GM18511 (cell line): ENCODE data around the gene EML4.

Source experiments
- ATAC-seq: cut with Tn5 transposase; IDR thresholded peaks from one replicate; pipeline ENCODE4 v1.9.1; 2021; ENCODE audit warnings: mild to moderate bottlenecking, moderate library complexity; ENCODE audit not compliant: unreplicated experiment

Gene EML4

GRCh38 chr2:42192652-42193566 is 23.8 kb downstream of the EML4 start:
- ATAC-seq: peak; percentile 77

GRCh38 chr2:42193722-42194187 is 24.6 kb downstream of the EML4 start:
- ATAC-seq: no peak

- no peak for ATAC-seq
Observed at GRCh38 chr2:42194428-42194827, 25.3 kb downstream of the EML4 start.

DNA sequence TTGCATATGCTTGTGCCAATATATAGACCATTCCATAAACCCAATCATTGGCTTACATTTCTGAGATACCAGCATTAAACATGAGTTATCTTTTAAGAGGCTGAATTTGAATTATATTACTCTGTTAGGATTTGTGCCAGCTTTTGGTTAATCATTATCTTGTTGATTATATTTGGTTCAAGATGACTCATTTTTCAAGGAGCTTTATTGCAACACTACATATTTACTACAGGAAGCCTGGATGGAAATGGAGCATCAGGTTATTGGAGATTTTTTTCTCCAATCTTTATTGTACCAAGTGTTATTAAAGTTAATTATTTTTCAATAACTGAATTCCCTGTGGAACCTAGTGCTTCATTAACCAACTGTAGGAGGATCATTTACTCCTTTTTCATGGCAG is 26.4 kb downstream of the EML4 start:
- ATAC-seq: no peak

DNA sequence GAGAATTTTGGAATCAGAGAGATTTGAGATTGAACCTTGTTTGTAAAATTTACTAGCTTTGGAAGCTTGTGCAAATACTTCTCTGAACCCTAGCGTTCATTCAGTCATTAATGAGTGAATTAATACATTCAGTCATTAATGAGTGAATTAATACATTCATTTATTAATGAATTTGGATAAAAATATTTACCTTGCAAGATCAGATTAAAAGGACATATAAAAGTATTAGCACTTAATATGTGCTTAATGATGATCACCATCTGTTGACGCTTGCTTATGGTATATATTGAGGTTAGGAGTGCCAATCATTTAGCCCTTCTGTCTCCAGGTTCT is 26.9 kb downstream of the EML4 start:
- ATAC-seq: no peak

GRCh38 chr2:42196403-42197267 is 27.5 kb downstream of the EML4 start:
- ATAC-seq: peak; percentile 44

DNA sequence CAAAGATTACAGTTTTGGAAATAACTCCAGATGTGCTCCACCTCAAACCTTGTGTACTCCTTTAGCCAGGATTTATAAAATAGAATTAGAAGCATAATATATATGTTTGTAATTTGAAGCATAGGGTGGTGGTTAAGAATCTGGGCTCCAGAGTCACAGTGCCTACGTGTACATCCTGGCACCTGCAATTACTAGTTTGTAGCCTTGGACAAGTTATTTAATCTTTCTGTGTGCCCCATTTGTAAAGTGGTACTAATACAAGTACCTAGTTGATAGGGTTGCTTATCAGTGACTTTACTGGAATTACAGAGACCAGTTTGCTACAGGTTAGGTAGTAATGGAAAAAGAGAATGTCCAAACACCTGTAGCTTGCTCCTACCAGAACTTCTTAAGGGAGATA is 28.6 kb downstream of the EML4 start:
- ATAC-seq: no peak

- ATAC-seq: no peak
Observed at GRCh38 chr2:42198466-42198865, 29.3 kb downstream of the EML4 start.

DNA sequence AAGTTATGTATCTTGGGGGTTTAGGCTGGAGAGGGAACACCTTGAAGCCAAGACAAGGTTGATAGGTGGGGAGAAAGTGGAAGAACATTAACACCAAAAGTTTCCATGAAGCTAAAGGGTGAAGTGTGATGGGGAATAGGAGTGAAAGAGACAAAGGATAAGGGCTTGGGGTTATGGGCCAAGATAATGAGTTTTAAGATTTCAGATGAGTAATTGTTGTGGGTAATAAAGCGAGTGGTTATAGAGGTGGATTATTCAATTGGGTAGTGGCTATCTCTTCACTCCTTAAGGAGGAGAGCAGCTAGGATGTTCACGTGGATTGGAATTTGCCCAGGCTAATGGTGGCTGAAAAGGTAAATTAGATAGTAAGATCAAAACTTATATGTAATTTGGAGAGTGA is 29.8 kb downstream of the EML4 start:
- ATAC-seq: no peak

DNA sequence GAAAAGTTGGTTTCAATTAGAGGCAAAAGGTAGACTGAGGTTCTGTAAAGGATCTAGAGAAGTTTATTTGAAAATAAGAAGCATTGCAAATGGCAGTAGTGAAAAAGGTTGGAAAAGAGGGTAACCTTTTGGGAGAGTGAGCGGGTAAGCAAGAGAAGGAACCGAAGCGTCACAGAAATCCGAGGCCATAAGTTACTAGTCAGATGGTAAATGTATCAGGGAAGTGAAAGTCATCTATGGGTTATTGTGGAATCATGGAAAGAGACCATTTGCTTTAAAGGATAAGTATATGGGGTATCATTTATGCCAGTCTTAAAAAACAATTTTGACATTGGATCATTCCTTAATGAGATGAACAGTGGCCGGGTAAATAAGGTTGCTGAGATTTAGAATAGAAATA is 30.5 kb downstream of the EML4 start:
- no peak for ATAC-seq

DNA sequence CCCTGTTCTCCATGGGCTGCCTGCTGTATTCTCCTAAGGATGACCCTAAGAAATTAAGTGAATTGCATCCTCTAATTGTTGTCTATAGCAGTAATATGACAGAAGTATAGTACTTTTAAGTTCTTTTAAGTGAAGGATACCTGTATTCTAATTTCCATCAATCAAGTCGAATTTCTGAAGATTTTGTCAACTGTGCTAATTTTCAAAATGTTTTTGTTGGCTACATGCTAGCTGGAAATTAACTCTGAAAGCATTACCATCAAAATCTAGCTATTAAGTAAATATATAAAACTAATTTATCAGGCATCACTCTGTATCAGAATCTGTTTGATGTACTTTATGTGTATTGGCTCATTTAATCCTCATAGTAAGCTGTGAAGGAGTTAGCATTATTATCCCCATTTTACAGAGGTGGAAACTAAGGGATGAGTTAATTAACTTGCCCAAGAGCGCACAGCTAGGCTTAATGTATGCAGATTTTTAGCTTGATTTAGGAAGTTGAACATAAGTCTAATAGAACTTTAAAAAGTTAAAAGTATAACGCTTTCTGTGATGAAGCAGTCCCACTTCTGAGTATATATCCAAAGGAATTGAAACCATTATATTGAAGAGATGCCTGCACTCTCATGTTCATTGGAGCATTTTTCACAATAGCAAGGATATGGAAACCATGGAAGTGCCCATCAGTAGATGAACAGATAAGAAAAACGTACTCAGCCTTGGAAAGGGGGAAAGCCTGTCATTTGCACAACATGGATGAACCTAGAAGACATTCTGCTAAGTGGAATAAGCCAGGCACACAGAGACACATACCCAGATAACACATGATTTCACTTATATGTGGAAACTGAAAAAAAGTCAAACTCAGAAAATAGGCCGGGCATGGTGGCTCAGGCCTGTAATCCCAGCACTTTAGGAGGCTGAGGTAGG is 32.0 kb downstream of the EML4 start:
- no peak for ATAC-seq

GRCh38 chr2:42202634-42203008 is 33.5 kb downstream of the EML4 start:
- ATAC-seq: no peak

GRCh38 chr2:42203792-42204191 is 34.6 kb downstream of the EML4 start:
- no peak for ATAC-seq

GRCh38 chr2:42205337-42205736 is 36.2 kb downstream of the EML4 start:
- ATAC-seq: no peak

DNA sequence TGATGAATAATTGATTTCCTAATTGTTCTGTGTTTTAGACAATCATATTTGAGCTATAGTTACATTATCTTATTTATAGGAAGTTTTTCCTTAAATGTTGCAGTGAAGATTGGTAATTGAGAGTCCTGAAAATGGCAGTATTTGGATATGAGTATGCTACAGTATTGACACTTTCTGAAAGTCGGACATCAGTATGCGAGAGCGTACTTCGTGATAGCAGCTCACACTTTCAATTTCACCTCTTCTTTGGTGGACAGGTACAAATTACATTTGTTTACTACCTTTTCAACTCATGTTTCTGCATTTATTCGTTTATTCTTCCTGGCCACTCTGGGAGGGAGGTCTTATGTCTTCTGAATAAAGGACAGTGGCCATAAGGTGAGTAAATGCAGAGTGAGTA is 38.7 kb downstream of the EML4 start:
- ATAC-seq: no peak

DNA sequence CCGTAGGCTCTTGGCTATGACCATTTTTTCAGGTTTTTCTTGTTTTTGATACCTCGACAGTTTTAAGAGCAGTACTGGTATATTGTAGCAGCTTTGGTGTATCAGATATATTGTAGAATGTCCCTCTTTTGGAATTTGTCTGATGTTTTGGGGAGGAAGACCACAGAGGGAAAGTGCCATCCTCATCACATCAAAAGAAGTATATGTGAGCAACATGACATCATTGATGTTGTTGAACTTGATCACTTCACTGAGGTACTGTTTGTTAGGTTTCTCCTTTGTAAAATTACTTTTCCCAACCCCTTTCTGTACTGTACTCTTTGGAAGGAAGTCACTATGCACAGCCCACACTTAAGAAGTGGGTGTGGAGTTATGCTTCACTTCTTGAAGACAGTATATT is 41.0 kb downstream of the EML4 start:
- no peak for ATAC-seq

DNA sequence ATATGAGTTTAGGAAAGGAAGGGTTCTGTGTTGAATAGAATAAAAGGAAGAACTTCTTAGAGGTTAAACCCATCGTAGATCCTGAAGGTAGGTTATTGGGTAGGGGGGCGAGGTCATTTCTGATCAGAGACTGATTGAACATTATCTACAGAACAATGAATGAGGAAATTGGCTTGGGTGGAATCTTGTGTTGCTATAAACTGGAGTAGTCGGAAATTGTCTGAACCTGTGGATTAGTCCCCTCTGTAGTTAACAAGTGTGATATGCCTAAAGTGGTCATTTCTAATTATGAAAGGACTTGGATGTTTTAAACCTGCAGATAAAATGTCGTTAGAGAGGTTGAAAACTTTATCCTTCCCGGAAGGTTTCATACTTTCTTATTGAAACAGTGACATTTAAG is 42.1 kb downstream of the EML4 start:
- no peak for ATAC-seq

DNA sequence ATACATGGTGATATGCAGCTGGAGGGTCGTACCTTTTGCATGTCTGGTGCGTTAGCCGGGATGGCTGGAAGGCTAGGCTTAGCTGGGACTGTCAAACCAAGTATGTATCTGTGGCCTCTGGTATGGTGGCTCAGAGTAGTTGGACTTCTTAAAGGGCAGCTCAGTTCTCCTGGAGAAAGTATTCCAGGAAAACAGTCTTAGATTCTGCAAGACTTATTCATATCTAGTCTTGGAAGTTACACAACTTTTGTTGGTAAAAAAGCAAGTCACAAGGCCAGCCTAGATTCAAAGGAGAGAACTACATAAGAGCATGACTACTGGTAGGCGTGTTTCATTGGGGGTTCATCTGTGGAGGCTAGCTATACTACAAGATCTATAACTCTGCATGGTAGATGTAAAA is 45.5 kb downstream of the EML4 start:
- ATAC-seq: no peak

GRCh38 chr2:42216694-42217093 is 47.5 kb downstream of the EML4 start:
- no peak for ATAC-seq

DNA sequence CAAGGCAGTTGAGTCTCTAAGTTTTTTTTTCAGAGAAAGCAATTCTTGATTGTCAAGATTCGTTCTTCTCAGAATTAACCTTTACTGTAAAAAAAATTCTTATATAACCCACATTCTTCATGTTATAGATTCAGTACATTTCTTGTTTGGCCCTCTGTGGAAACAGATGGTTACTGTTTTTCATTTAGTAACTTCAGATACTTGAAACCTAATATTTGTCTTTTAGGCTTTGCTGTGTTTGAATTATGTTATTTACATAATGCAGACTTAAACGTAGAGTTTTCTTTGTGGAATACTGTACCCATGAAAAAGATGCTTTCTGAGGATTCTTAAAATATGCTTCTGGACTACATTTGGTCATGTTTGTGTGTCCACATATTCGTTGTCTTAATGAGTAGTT is 48.2 kb downstream of the EML4 start:
- ATAC-seq: no peak

GRCh38 chr2:42217914-42218313 is 48.8 kb downstream of the EML4 start:
- no peak for ATAC-seq
